GM21619 (cell line): ENCODE data around the gene TEAD4.

Experiments used
- ATAC-seq: cut with Tn5 transposase; IDR thresholded peaks from one replicate; pipeline ENCODE4 v1.9.1; 2021; ENCODE audit not compliant: unreplicated experiment

The TEAD4 gene

GRCh38 chr12:3076730-3077571 lies 117.8 kb downstream of the TEAD4 start, which contains the start of gene TSPAN9:
Gene TSPAN9, plus strand, starts transcription at chr12:3077379. Its CDS starts 123,815 bp downstream, at chr12:3201194.
- ATAC-seq = peak; percentile 61

- no peak for ATAC-seq
Measured at GRCh38 chr12:3077572-3078081, 118.4 kb downstream of the TEAD4 start.

GRCh38 chr12:3078086-3078820 lies 119.1 kb downstream of the TEAD4 start:
- ATAC-seq = no peak

GRCh38 chr12:3081091-3081490 lies 121.9 kb downstream of the TEAD4 start:
- no peak for ATAC-seq

- no peak for ATAC-seq
Measured at GRCh38 chr12:3081886-3082285, 122.7 kb downstream of the TEAD4 start.

- ATAC-seq = no peak
Measured at GRCh38 chr12:3083241-3083920, 124.2 kb downstream of the TEAD4 start.

GRCh38 chr12:3083921-3084347 lies 124.7 kb downstream of the TEAD4 start:
- ATAC-seq = no peak

GRCh38 chr12:3084742-3085141 lies 125.5 kb downstream of the TEAD4 start:
- ATAC-seq = no peak

- ATAC-seq = no peak
Measured at GRCh38 chr12:3085341-3086139, 126.3 kb downstream of the TEAD4 start.

- no peak for ATAC-seq
Measured at GRCh38 chr12:3086211-3086610, 127.0 kb downstream of the TEAD4 start.

- ATAC-seq = no peak
Measured at GRCh38 chr12:3086729-3087323, 127.6 kb downstream of the TEAD4 start.

- ATAC-seq = no peak
Measured at GRCh38 chr12:3087758-3088650, 128.8 kb downstream of the TEAD4 start.

GRCh38 chr12:3089588-3089987 lies 130.4 kb downstream of the TEAD4 start:
- ATAC-seq = no peak
